Gastrocnemius medialis (tissue), 4 donors: ENCODE measurements around the gene CCL18.

Source experiments
- POLR2A ChIP-seq, 2 donors: fragments of 450-650 bp; IDR thresholded peaks; one replicate each; pipeline ENCODE4 v1.6.1; 2017; ENCODE audit warnings: antibody characterized with exemption in 2 of 2, mild to moderate bottlenecking in 2 of 2, moderate library complexity in 2 of 2
- TF ChIP-seq, protein P1 (sequence below), 5 experiments: fragments of 450-650 bp in 3 of 5; fragments of 200-600 bp in 2 of 5; sonication (generic) in 2 of 5; IDR thresholded peaks in 4 of 5; conservative IDR thresholded peaks in 1 of 5; 1 replicate in 4 of 5; 2 replicates in 1 of 5; pipeline ENCODE4 v1.5.1; 2016 to 2019; ENCODE audit warnings: antibody characterized with exemption in 5 of 5, mild to moderate bottlenecking in 3 of 5, moderate library complexity in 3 of 5

DNA sequence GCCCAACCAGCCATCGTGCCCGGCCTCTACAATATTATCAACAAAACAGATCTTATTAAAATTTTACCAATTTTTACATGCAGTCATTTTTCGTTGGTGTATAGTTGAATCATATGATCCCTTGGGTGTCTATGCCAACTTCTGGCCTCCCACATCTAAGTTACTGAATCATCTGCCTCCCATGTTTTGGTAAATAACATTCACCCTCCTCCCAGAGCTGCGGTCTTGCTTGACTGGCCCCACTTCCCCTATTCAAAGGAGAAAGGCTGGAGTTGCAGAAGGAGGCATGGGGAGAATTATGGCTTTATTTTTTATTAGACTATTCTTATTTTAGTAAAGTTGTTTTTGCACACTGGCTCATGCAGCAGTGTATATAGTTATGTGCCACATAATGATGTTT is 27.8 kb upstream of the CCL18 start:
- TF ChIP-seq, protein P1, sequence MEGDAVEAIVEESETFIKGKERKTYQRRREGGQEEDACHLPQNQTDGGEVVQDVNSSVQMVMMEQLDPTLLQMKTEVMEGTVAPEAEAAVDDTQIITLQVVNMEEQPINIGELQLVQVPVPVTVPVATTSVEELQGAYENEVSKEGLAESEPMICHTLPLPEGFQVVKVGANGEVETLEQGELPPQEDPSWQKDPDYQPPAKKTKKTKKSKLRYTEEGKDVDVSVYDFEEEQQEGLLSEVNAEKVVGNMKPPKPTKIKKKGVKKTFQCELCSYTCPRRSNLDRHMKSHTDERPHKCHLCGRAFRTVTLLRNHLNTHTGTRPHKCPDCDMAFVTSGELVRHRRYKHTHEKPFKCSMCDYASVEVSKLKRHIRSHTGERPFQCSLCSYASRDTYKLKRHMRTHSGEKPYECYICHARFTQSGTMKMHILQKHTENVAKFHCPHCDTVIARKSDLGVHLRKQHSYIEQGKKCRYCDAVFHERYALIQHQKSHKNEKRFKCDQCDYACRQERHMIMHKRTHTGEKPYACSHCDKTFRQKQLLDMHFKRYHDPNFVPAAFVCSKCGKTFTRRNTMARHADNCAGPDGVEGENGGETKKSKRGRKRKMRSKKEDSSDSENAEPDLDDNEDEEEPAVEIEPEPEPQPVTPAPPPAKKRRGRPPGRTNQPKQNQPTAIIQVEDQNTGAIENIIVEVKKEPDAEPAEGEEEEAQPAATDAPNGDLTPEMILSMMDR (IDR thresholded peaks at IDR 0.05 in 4 of 5, conservative IDR thresholded peaks at IDR 0.05 in 1 of 5), result no peak
- no peak for TF ChIP-seq POLR2A (IDR thresholded peaks at IDR 0.05)
